HG02759 (cell line): ENCODE results near the gene HSPB6.

Experiments
- ATAC-seq: cut with Tn5 transposase; IDR thresholded peaks from one replicate; pipeline ENCODE4 v1.9.1; 2021; ENCODE audit warnings: mild to moderate bottlenecking, moderate library complexity; ENCODE audit not compliant: unreplicated experiment

HSPB6 gene

DNA sequence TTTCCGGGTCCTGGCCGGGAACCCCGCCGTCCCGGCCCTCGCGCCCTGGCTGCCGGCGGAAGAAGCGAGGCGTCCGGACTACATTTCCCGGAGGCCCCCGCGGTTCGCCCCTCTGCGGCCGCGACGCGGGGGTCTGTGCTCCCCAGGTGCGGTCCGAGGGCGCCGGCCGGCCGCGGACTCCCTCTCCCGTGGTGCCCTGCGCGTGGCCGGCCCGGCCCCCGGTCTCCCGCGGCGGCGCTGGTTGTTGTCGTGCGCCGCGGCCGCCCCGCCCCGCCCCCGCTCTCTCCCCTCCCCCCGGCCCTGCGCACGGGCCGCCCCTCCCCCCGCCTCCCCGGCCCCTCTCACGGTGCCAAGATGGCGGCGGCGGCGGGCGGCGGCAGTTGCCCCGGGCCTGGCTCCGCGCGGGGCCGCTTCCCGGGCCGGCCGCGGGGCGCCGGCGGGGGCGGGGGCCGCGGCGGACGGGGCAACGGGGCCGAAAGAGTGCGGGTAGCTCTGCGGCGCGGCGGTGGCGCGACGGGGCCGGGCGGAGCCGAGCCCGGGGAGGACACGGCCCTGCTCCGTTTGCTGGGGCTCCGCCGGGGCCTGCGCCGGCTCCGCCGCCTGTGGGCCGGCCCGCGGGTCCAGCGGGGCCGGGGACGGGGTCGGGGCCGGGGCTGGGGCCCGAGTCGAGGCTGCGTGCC is 39.0 kb downstream of the HSPB6 start, which contains the start of gene KMT2B:
TSS of gene KMT2B (plus strand) at position 339 of the 680 bp plus-strand sequence. CDS start at position 355, 16 bp downstream.
- peak; percentile 62 for ATAC-seq

DNA sequence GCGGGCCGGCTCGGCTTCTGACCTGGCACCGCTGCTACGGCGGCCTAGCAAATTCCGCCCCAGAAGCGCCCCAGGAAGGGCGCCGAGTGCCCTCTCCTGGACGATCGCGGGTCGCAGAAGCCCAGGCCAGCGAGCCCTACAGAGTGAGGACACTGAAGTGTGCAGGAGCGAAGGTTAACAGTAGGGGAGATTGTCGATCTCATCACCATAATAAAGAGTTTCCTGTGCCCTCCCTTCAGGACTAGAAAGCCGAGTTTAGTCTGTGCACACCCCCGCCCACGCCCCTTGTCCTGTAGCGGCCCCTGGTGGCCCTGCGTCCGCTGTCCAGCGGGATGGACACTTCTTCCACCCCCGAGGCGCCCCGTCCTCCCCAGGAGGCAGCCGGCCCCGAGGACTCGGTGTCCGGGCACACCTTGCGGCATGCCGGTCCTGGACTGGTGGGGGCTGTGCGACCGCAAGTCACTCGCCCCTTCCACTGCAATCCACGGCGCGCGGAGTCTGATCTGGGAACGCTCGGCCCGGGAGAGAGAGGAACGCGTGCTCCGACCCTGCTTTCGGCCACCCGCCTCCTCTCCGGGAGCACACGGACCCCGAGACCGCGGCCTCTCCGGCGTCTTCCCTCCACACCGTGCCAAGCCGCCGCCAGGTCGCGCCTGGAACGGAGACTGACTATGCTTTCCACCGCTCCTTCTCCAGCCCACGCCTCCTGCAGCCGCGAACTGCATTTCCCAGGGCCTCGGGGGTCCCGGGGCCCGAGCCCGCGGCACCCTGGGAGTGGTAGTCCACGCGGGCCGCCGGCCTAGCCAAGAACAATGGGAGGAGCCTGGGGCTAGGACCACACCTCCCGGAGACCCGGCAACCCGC is 39.8 kb downstream of the HSPB6 start:
- peak; percentile 70 for ATAC-seq

DNA sequence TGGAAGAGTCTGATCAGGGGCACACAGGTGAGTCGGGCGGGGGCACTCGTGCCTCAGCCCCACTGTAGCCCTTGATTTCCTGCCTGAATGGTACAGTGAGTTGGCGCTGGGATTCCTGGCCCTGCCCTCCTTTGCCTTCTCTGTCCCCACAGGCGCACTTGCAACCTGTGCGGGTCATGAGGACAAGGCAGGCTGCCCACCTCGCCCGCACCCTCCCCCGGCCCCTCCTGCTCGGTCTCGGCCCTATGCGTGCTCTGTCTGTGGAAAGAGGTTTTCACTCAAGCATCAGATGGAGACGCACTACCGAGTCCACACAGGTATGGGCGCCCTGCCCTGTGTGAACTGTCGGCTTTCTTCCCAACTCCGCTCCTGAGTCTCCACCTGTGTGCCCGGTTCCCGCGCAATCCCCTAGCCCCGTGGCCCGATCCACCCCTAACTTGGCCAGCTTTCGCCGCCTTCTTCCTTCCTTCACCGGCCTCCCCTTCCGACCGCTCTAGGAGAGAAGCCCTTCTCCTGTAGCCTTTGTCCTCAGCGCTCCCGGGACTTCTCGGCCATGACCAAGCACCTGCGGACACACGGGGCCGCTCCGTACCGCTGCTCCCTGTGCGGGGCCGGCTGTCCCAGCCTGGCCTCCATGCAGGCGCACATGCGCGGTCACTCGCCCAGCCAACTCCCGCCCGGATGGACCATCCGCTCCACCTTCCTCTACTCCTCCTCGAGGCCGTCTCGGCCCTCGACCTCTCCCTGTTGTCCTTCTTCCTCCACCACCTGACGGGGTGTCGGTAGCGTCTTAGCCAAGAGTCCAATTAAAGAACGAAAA is 40.6 kb downstream of the HSPB6 start:
- ATAC-seq = peak; percentile 3

DNA sequence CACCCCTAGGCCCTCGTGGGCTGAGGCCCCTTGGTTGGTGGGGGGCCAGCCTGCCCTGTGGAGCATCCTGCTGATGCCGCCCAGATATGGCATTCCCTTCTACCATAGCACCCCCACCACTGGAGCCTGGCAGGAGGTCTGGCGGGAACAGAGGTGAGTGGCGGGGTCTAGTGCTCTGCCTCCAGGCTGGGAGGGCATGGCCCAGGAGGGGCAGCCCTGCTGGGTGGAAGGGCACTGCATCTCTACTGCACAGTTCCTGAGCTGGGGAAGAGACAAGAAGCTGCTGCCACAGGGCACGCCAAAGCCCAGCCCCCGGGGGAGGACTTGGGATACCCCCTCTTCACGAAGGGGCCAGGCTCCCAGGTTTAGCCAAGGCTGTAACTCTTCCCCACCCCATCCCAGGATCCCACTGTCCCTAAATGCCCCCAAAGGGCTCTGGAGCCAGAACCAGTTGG is 41.4 kb downstream of the HSPB6 start:
- ATAC-seq = no peak

DNA sequence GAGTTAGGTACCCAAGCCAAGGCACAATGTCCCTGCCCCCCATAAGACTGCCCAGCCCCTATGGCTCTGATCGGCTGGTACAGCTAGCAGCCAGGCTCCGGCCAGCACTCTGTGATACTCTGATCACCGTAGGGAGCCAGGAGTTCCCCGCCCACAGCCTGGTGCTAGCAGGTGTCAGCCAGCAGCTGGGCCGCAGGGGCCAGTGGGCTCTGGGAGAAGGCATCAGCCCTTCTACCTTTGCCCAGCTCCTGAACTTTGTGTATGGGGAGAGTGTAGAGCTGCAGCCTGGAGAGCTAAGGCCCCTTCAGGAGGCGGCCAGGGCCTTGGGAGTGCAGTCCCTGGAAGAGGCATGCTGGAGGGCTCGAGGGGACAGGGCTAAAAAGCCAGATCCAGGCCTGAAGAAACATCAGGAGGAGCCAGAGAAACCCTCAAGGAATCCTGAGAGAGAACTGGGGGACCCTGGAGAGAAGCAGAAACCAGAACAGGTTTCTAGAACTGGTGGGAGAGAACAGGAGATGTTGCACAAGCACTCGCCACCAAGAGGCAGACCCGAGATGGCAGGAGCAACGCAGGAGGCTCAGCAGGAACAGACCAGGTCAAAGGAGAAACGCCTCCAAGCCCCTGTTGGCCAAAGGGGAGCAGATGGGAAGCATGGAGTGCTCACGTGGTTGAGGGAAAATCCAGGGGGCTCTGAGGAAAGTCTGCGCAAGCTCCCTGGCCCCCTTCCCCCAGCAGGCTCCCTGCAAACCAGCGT is 42.1 kb downstream of the HSPB6 start:
- ATAC-seq = no peak

DNA sequence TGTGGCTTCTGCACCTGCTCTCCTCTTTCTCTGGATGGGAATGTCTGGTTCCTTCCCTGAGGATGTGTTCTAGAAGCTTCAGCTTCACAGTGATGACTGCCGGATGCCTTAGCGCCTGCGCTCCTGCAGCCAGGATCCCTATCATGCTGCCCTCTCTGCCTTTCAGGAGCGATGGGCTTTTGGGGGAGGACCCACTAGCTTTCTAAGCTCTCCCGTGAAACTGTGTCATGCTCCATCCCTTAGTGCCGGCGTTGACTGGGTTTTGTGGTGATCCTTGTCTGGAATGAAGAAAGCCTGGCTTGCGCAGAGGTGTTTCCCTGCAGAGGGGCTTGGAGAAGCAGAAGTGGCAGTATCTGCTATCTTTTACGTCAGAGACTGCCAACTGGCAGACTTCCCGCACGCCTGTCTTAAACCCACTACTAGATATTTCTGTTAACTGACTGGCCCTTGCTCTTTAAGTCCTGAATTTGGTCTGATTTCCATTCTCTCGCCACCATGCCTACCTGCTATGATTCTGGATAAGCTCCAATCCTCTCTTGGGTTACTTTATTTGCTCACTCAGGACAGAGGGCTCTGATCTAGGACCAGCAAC is 42.8 kb downstream of the HSPB6 start:
- no peak for ATAC-seq

DNA sequence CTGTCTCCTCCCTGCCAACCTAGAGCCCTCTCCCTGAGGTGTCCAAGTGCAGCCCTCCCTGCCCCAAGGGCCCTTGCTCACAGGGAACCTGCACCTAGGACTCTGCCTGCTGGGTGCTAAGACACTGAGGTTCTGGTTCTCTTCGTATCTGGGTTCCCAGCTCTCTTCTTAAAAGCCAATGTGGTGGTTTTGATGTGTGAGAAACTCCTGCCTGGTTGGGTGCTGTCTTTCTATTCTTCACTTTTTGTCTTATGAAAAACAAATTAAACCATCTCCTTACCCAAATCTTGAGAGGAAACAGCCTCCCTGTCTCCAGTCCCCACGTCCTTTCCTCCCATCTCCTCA is 43.4 kb downstream of the HSPB6 start:
- no peak for ATAC-seq

DNA sequence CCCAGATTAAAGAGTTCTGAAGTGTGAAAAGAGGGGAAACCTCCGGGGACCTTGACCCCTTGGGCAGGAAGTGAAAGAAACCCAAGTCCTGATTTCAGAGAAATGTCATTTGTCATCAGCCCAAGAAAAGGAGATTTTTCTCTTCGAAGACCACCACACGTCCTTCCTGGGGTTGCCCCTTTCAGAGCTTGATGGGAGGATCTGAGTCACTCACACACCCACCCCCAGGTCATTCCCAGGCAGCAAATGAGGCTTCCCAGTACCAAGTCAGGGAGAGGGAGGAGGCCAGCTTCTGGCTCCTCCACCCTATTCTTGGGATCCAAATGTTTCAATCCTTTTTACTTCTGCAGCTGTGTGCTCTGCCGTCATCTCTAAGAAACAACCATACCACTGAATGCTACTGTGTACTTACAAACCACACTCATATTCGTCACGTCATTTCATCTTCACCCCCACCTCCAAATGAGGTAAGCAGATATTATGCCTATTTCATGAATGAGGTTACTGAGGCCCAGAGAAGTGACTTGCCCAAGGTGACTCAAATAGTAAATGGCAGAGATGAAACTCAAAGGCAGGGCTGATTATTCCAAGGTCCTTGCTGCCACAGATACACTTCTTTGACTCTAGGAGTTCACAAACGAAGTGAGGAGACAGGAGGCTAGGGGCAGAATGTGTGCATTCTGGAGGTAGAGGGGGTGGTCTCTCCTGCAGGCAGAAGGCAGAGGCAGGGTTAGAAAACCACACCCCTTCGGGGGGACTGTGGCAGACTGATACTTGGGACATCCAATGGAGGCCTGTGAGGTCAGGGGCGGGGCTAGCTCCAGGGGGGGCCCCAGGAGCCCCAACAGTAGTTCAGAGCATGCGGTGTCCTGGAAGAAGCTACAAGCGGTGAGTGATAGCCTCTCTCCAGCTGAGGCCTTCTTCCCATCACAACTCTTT is 44.0 kb downstream of the HSPB6 start:
- ATAC-seq = no peak

DNA sequence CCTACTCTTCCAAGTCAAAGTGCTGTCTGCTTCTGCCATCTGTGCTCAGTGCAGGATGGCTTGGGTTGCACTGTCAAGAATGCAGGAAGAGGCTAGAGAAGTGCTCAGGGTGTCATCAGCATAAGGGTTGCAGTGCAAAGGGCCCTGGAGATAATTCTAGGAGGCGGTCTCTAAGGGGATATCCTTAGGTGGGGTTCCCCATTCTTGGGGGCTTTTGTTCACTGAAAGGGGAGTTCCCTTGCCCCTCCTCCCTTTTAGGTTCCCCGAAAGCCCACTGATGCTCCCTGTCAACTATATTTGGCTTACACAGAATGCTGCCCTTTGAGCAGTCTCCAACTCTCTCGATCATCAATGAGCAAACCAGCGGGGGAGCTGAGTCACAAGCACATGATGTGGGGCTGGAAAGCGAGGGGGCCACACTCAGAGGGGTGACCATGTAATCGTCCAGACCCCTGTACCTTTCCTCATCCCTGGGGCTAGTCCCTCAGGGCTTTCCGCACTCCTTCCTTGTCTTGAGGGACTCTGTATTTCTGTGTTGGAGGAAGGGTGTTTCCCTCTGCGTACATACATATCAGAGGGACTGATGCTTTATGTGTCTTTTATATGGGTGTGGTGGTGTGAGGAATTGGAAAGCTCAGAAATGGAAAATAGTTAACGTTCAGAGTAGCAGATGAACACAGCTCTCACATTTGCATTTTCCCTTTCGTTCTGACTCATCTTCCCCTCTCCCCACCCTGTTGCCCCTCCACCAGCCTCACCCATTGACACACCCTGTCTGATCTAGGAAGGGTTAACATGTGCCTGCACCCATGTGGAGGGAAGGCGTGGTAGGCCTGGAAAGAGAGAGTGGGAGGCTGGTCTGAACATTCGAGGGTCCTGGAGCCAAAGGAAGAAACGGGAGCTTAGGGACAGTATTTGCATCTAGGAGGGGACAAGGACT is 45.8 kb downstream of the HSPB6 start:
- no peak for ATAC-seq

DNA sequence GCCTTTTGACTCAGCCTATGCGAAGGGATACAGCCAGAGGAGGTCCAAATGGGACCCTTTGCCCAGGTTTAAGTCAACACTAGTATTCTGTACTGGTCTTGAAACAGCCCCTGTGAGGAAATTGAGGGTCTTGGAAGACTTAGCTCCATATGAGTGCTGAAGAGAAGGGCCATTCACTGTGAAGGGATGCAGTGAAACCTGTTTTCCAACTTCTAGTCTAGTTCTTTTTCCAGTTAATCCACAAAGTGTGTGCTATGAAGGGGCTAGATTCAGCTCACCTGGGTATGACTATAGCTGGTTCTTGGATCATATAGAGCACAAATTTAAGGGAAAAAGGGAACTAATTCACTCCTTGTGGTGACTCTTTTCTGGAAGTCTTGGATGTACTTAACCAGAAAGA is 48.4 kb downstream of the HSPB6 start:
- no peak for ATAC-seq
